Activated CD4-positive, CD25-positive, alpha-beta regulatory T cell treated with anti-CD3 and anti-CD28 coated beads, Interleukin-2, amount 50 U/mL, for 16 hours (primary cell): ENCODE results near the gene MRPL30.
"Not testable (repeated sequence)": the region's sequence is repeated elsewhere in the genome, so short reads cannot be mapped to it uniquely, and the experiment has no call there.

Experiments
- DNase-seq: peaks from one replicate; pipeline ENCODE4 v3.0.0-alpha.2; 2020; ENCODE audit warnings: low read depth, low spot score

The MRPL30 gene

GRCh38 chr2:99184811-99185210 lies 3.8 kb downstream of the MRPL30 start:
- DNase-seq: no peak

DNA sequence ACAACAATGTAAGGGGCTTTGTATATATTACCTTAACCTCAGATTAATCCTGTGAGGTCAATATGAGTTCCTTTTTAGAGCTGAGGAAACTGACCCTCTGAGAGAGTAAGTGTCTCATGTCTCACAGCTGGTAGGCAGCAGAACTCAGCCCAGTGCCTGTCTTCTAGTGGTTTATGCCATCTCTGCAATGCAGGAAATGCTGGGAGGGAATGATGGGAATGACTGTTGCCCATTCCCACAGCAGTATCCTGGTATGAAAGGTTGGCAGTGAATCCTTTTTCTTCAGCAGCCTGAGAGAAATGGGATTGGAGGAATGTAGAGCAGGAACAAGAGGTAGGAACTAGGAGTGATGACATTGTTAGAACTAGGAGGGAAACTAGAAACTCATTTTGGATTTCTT lies 6.0 kb downstream of the MRPL30 start:
- no peak for DNase-seq

DNA sequence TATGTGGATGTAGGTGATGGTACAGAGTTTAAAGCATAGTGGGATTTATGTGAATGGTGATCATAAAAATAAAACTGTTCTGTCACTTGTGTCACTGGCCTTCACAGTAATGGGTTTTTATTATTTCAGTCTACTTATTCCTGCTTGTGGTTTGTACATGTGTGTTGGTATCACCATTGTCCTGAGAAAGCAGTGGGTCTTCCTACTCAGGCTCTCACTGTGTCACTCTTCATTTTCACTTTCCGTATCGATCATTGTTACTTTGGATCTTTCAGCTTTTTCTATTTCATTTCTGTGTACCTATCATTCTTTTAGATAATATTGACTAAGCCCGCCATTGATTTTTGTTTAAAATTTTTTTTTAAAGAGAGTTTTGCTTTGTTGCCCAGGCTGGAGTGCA lies 7.4 kb downstream of the MRPL30 start:
- DNase-seq: no peak

DNA sequence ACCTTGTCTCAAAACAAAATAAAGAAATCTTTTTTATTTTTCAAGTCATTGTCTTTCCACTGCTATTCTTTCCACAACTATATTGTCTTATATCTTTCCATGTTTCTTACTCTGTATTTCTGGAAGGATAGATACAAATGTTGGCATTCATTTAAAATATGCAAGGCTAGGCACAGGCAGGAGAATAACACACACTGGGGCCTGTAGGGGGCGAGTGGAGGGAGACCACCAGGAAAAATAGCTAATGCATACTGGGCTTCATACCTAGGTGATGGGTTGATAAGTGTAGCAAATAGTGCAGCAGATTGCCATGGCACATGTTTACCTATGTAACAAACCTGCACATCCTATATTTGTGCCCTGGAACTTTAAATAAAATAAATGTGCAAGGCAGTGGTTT lies 9.6 kb downstream of the MRPL30 start:
- no peak for DNase-seq

GRCh38 chr2:99192364-99192763 lies 11.4 kb downstream of the MRPL30 start:
- not testable (repeated sequence) for DNase-seq

- DNase-seq: no peak
Observed at GRCh38 chr2:99198103-99198841, 17.3 kb downstream of the MRPL30 start.

- no peak for DNase-seq
Observed at GRCh38 chr2:99200076-99200800, 19.3 kb downstream of the MRPL30 start.

DNA sequence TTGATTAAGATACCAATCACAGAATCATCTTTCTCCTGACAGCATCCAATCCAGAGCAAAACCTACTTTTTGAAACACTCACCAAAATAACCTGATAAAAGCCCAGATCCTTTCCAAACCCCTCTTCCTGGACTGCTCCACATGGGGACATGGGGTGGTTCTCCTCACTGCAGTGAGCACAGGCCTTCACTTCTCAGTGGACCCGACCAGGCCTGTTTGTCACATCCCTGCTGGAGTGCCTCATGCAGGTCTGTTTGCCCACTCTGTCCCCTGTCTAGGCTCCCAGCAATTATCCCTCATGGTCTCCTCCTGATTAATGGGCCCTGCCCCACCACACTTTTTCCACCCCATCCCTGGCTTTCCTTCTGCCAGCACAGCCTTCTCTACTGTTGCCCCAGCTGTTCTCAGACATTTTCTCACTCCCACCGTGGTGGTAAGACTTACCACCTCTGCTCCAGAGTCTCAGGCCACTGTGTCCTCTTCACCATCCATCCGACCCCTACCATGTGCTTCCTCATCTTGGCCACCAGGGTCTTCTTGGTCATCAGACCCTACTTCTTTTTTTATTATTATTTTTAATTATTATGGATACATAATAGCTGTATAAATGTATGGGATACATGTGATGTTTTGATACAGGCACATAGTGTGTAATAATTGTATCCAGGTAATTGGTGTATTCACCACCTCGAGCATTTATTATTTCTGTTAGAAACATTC lies 21.1 kb downstream of the MRPL30 start:
- DNase-seq: no peak

DNA sequence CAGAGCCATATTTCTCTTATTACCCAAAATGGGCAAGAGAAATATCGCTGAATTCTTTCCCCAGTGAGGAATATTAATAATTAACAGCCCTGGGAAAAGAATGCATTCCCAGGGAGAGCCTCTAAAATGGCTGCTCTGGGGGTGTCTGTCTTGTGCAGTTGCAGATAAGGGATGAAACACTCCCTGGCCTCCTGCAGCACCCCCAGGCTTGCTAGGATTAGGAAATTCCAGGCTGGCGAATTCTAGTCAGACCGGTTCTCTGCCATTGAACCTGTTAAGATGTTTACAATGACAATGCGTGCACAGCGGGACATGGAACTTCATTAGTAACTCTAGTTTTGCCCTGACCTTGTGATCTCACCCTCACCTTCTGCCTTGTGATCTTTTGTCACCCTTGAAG lies 24.5 kb downstream of the MRPL30 start:
- DNase-seq: no peak

GRCh38 chr2:99216096-99216495 lies 35.1 kb downstream of the MRPL30 start:
- DNase-seq: no peak

DNA sequence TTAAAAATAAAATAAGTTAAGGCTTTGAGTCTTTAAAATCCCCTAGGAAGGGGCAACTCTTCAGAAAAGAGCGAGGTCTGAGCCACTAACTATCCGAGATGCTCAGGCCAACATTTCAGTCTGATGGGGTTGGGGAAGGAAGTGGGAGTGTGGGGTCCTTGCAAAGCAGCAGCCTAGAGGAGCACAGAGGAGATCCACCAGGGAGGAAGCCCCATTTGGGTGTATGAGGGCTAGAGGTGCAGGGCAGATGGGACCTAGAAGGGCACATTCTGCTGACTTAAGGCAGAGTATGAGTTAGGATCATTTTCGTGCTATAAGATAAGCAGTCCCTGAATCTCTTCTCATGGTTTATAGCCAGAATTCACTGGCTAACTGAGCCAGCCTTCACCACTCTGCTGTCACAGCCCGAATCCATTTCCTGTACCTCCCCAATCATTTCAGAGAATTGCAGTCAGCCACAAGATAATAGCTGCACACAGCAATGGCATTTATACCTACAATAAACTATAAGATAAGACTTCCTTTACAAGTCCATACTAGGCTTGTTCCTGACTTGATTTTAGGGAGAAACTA lies 37.0 kb downstream of the MRPL30 start:
- DNase-seq: no peak

GRCh38 chr2:99233177-99233576 lies 52.2 kb downstream of the MRPL30 start:
- not testable (repeated sequence) for DNase-seq

GRCh38 chr2:99238599-99238998 lies 57.6 kb downstream of the MRPL30 start:
- no peak for DNase-seq

- DNase-seq: no peak
Observed at GRCh38 chr2:99240431-99240830, 59.4 kb downstream of the MRPL30 start.

DNA sequence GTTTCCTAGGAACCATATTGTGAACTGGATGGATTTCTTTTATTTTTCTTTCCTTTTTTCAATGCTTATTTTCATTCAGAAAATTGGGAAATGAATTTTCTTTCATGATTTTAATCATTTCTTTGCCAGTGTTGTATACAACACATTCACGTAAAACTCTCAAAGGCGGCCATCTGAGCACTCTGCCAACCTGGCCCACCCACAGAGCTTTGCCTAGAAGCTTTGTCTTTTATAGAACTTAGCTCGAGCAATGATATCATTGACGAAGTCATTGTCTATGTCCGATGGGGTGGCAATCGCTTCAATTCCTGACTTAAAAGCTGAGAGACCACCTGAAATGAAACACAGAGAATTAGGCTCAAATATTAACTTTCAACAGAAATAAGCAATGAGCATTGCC lies 61.2 kb downstream of the MRPL30 start:
- no peak for DNase-seq
